Left hindlimb (tissue), 1 donor: ENCODE measurements around the gene CUEDC2.
A peak's percentile ranks its signal among the peaks of the same experiment; 100 is the strongest.

Source experiments
- DNase-seq: peaks from one replicate; pipeline ENCODE4 v3.0.0-alpha.2; 2018

Gene CUEDC2

GRCh38 chr10:102409604-102410428, 22.6 kb downstream of the CUEDC2 start:
- no peak for DNase-seq

- DNase-seq: peak; percentile 87
These were observed 23.4 kb downstream of the CUEDC2 start for GRCh38 chr10:102408728-102409603.

- no peak for DNase-seq
These were observed 24.1 kb downstream of the CUEDC2 start for GRCh38 chr10:102408131-102408727.

- no peak for DNase-seq
These were observed 24.8 kb downstream of the CUEDC2 start for GRCh38 chr10:102407425-102408130.

GRCh38 chr10:102406815-102407214, 25.6 kb downstream of the CUEDC2 start:
- DNase-seq: no peak

- DNase-seq: no peak
These were observed 26.7 kb downstream of the CUEDC2 start for GRCh38 chr10:102405632-102406031.

GRCh38 chr10:102405108-102405571, 27.2 kb downstream of the CUEDC2 start:
- DNase-seq: no peak

GRCh38 chr10:102404361-102405107, 27.8 kb downstream of the CUEDC2 start:
- no peak for DNase-seq

GRCh38 chr10:102403115-102403514, 29.3 kb downstream of the CUEDC2 start:
- no peak for DNase-seq

GRCh38 chr10:102402512-102402896, 29.9 kb downstream of the CUEDC2 start:
- no peak for DNase-seq

GRCh38 chr10:102401735-102402511, 30.5 kb downstream of the CUEDC2 start:
- no peak for DNase-seq

- DNase-seq: no peak
These were observed 31.1 kb downstream of the CUEDC2 start for GRCh38 chr10:102401342-102401654.

GRCh38 chr10:102400598-102401341, 31.6 kb downstream of the CUEDC2 start:
- no peak for DNase-seq

GRCh38 chr10:102400076-102400475, 32.3 kb downstream of the CUEDC2 start:
- DNase-seq: no peak

- DNase-seq: peak; percentile 90
These were observed 33.0 kb downstream of the CUEDC2 start for GRCh38 chr10:102399217-102400021.

GRCh38 chr10:102398172-102399020, 34.0 kb downstream of the CUEDC2 start:
- no peak for DNase-seq

- DNase-seq: no peak
These were observed 34.9 kb downstream of the CUEDC2 start for GRCh38 chr10:102397222-102398171.
